B cell (primary cell): ENCODE measurements around the gene PGLYRP1. TPM values are rescaled to one million over a fixed set of nuclear protein-coding genes. Genes with fewer than 3 reads are reported as not detected.

ENCODE experiments used
- ATAC-seq: fragments of 200-7000 bp; cut with Tn5 transposase; one replicate; pipeline ENCODE4 v1.10.0; 2021; ENCODE audit warnings: low read depth, mild to moderate bottlenecking, moderate number of reproducible peaks, moderate library complexity
- CTCF ChIA-PET: fragments of 350-600 bp; sonication (Branson Sonifier 250); formaldehyde crosslinking; loops from one replicate; lab custom pipeline; 2021; ENCODE audit warnings: antibody characterized with exemption, inconsistent platforms; lab: Charles Lee
- POLR2A ChIA-PET: fragments of 350-600 bp; sonication (Branson Sonifier 250); formaldehyde crosslinking; loops from one replicate; lab custom pipeline; 2021; ENCODE audit warnings: antibody characterized with exemption; lab: Charles Lee
- DNase-seq: peaks from one replicate; pipeline ENCODE4 v3.0.0; 2013
- H2AFZ ChIP-seq: 2 replicates; pipeline ENCODE4 v1.6.1; 2012; ENCODE audit warnings: mild to moderate bottlenecking, low read depth, low read length; ENCODE audit not compliant: insufficient read depth, poor library complexity, severe bottlenecking
- H3K27ac ChIP-seq, 2 donors: 1 replicate in 1 of 2; 2 replicates in 1 of 2; pipeline ENCODE4 v1.5.1; 2012 to 2013; ENCODE audit warnings: low read length in 2 of 2, mild to moderate bottlenecking in 2 of 2, moderate library complexity in 1 of 2
- H3K27me3 ChIP-seq, 4 experiments: fragments of 200-600 bp in 1 of 4; sonication (generic) in 1 of 4; replicated peaks in 1 of 4; 1 replicate in 2 of 4; 2 replicates in 2 of 4; pipeline versions ENCODE4 v1.6.1 to v1.7.0; 2013 to 2016; ENCODE audit warnings: low read length in 3 of 4, mild to moderate bottlenecking in 2 of 4, mixed read lengths in 1 of 4, moderate library complexity in 1 of 4; ENCODE audit not compliant: insufficient read depth in 4 of 4, control insufficient read depth in 3 of 4; ENCODE audit errors: control extremely low read depth in 1 of 4
- H3K36me3 ChIP-seq, 2 experiments: replicated peaks in 1 of 2; 1 replicate in 1 of 2; 2 replicates in 1 of 2; pipeline versions ENCODE4 v1.6.1 to v1.7.1; 2013; ENCODE audit warnings: low read length in 1 of 2; ENCODE audit not compliant: insufficient read depth in 2 of 2, control insufficient read depth in 1 of 2; ENCODE audit errors: control extremely low read depth in 1 of 2, extremely low read depth in 1 of 2
- H3K4me1 ChIP-seq, 2 donors: fragments of 200-600 bp in 1 of 2; sonication (generic) in 1 of 2; 1 replicate in 1 of 2; 2 replicates in 1 of 2; pipeline versions ENCODE4 v1.5.1 to v1.6.1; 2013 to 2017; ENCODE audit warnings: low read length in 2 of 2; ENCODE audit not compliant: control insufficient read depth in 2 of 2, insufficient read depth in 2 of 2
- H3K4me2 ChIP-seq: replicated peaks from 2 replicates; pipeline ENCODE3; 2012; ENCODE audit warnings: mild to moderate bottlenecking, low read depth, low read length; ENCODE audit not compliant: poor library complexity, severe bottlenecking
- H3K4me3 ChIP-seq, 5 experiments: fragments of 200-600 bp in 1 of 5; sonication (generic) in 1 of 5; 1 replicate in 3 of 5; 2 replicates in 2 of 5; pipeline versions ENCODE4 v1.5.1 to v1.7.0; 2011 to 2016; ENCODE audit warnings: low read length in 4 of 5, mild to moderate bottlenecking in 4 of 5, low read depth in 2 of 5, control low read depth in 1 of 5, moderate library complexity in 1 of 5; ENCODE audit not compliant: insufficient read depth in 1 of 5; ENCODE audit errors: control extremely low read depth in 1 of 5, extremely low read depth in 1 of 5
- H3K79me2 ChIP-seq: fragments of 200-600 bp; sonication (generic); one replicate; pipeline ENCODE4 v1.6.0; 2016; ENCODE audit warnings: low read length; ENCODE audit not compliant: control insufficient read depth, insufficient read depth
- H3K9ac ChIP-seq: fragments of 200-600 bp; sonication (generic); 2 replicates; pipeline ENCODE4 v1.6.1; 2017; ENCODE audit warnings: mild to moderate bottlenecking, low read length, moderate library complexity
- H3K9me3 ChIP-seq, 3 donors: one replicate each; pipeline versions ENCODE4 v1.6.1 to v1.7.1; 2013; ENCODE audit warnings: low read length in 2 of 3; ENCODE audit not compliant: control insufficient read depth in 2 of 3, insufficient read depth in 1 of 3; ENCODE audit errors: control extremely low read depth in 1 of 3
- H4K20me1 ChIP-seq: 2 replicates; pipeline ENCODE4 v1.6.0; 2012; ENCODE audit warnings: mild to moderate bottlenecking, low read length; ENCODE audit not compliant: insufficient read depth, control insufficient read depth, poor library complexity, severe bottlenecking
- H3K27ac Mint-ChIP-seq: one replicate; pipeline ENCODE4 v1.8.0; 2021; ENCODE audit warnings: mixed read lengths
- H3K27me3 Mint-ChIP-seq: one replicate; pipeline ENCODE4 v1.8.0; 2021; ENCODE audit warnings: mixed read lengths
- H3K4me1 Mint-ChIP-seq: one replicate; pipeline ENCODE4 v1.8.0; 2021; ENCODE audit warnings: mixed read lengths
- H3K4me3 Mint-ChIP-seq: one replicate; pipeline ENCODE4 v1.8.0; 2021; ENCODE audit warnings: mixed read lengths
- H3K9me3 Mint-ChIP-seq: one replicate; pipeline ENCODE4 v1.8.0; 2022; ENCODE audit warnings: mixed read lengths; ENCODE audit not compliant: insufficient read depth
- CTCF ChIP-seq: fragments of 200-600 bp; IDR thresholded peaks from one replicate; pipeline ENCODE4 v1.8.0; 2022; ENCODE audit warnings: antibody characterized with exemption, mild to moderate bottlenecking
- EZH2 ChIP-seq: IDR thresholded peaks from 2 replicates; pipeline ENCODE4 v1.6.1; 2012; ENCODE audit warnings: borderline replicate concordance, low read depth, mild to moderate bottlenecking, moderate library complexity, low read length; ENCODE audit not compliant: insufficient read depth, poor library complexity, severe bottlenecking
- WGBS: methylation state at CpG from one replicate; pipeline ENCODE4 v1.1.5; 2013; ENCODE audit warnings: missing lambda C conversion rate; ENCODE audit not compliant: insufficient coverage; 5-methylcytosine and 5-hydroxymethylcytosine counted together
- intact Hi-C: fragments of 100-400 bp; cut with micrococcal nuclease; formaldehyde crosslinking; loops from one replicate; pipeline ENCODE4 v1.10.0; 2022
- polyA plus RNA-seq: library from polyadenylated mRNA; depleted of rRNA; stranded (reverse); fragments of >200 nt; gene quantifications from 2 replicates; pipeline ENCODE4 v1.2.3, GENCODE V29; 2012
- total RNA-seq, 2 donors: library from RNA; stranded (reverse); fragments of 120-200 nt in 1 of 2; gene quantifications; 1 replicate in 1 of 2; 2 replicates in 1 of 2; pipeline versions ENCODE4 v1.2.3 to v1.2.4, GENCODE V29; 2013 to 2022

PGLYRP1 gene
- total and polyA plus RNA-seq, 2 donors (not counting 1 experiment from before 2014, with no cell fraction given): not detected

GRCh38 chr19:46058778-46059177, 35.9 kb upstream of the PGLYRP1 start:
- H3K27ac Mint-ChIP-seq: no peak overlapping the region
- no peaks in the 10 kb centered on the region for H3K36me3 ChIP-seq
- no peak overlapping the region for H3K9ac ChIP-seq
- no peak overlapping the region for H3K4me2 ChIP-seq
- no peak for TF ChIP-seq EZH2
- no peak for TF ChIP-seq CTCF
- H3K4me3 Mint-ChIP-seq: no peak overlapping the region
- H2AFZ ChIP-seq: no peak overlapping the region
- peaks cover 2% of the 10 kb centered on the region for H3K9me3 Mint-ChIP-seq
- peaks cover 0 to 23% (median 15%) of the 10 kb centered on the region in 4 experiments for H3K27me3 ChIP-seq
- H3K79me2 ChIP-seq: no peaks in the 10 kb centered on the region
- peaks cover 5 to 19% (median 7%) of the 10 kb centered on the region in 3 donors for H3K9me3 ChIP-seq
- ATAC-seq (no peak), DNase-seq (no peak)
- 100% methylated on average over 3 of the region's 3 CpGs for WGBS
- peaks cover 50% of the 10 kb centered on the region for H3K27me3 Mint-ChIP-seq
- H3K4me1 Mint-ChIP-seq: no peaks in the 10 kb centered on the region
- intact Hi-C loops: no loop called here
- H3K4me3 ChIP-seq: no peak overlapping the region
- no peaks in the 10 kb centered on the region for H3K4me1 ChIP-seq
- H3K27ac ChIP-seq: no peak overlapping the region
- no peaks in the 10 kb centered on the region for H4K20me1 ChIP-seq
- ChIA-PET POLR2A (no interaction called here), CTCF (no interaction called here)

- Histone ChIP-seq H3K4me3 (no peak overlapping the region), H3K36me3 (no peaks in the 10 kb centered on the region), H4K20me1 (no peaks in the 10 kb centered on the region), H3K9me3 (peaks cover 4 to 15% (median 7%) of the 10 kb centered on the region in 3 donors), H3K9ac (no peak overlapping the region), H2AFZ (no peak overlapping the region), H3K4me2 (no peak overlapping the region), H3K79me2 (no peaks in the 10 kb centered on the region), H3K27ac (no peak overlapping the region), H3K27me3 (peaks cover 0 to 19% (median 13%) of the 10 kb centered on the region in 4 experiments), H3K4me1 (no peaks in the 10 kb centered on the region)
- H3K4me1 Mint-ChIP-seq: no peaks in the 10 kb centered on the region
- CTCF ChIA-PET: no interaction called here
- POLR2A ChIA-PET: no interaction called here
- no peak overlapping the region for H3K4me3 Mint-ChIP-seq
- ATAC-seq (no peak), DNase-seq (no peak)
- intact Hi-C loops: no loop called here
- H3K27me3 Mint-ChIP-seq: peaks cover 45% of the 10 kb centered on the region
- no peak overlapping the region for H3K27ac Mint-ChIP-seq
- 75% methylated on average over 3 of the region's 4 CpGs for WGBS
- H3K9me3 Mint-ChIP-seq: no peaks in the 10 kb centered on the region
- TF ChIP-seq EZH2: no peak
Observed at GRCh38 chr19:46056536-46056935, 33.7 kb upstream of the PGLYRP1 start.
